ENCODE results near the gene GCNT1.

GCNT1 gene

DNA sequence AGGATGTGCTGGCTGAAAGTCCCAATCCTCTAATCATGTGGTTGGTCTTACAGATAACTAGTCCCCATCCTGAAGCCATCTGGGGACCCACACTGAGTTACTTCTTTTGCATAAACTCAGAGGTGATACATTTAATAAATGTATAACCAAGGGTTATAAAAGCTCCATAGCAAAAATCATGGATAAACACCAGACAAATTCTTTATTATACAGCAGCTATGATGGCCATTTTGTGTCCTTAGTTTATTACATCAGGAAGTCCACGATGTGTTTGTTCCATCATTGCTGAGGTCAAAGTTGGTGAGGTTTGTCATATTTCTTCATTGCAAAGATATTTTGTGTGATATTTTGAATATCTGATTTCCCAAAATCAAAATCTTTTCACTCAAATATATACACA is 80.2 kb downstream of the GCNT1 start:
- no peak for DNase-seq (ENCODE audit: low read depth)

GRCh38 chr9:76542360-76542759 is 83.4 kb downstream of the GCNT1 start:
- DNase-seq (ENCODE audit: low read depth): no peak

DNA sequence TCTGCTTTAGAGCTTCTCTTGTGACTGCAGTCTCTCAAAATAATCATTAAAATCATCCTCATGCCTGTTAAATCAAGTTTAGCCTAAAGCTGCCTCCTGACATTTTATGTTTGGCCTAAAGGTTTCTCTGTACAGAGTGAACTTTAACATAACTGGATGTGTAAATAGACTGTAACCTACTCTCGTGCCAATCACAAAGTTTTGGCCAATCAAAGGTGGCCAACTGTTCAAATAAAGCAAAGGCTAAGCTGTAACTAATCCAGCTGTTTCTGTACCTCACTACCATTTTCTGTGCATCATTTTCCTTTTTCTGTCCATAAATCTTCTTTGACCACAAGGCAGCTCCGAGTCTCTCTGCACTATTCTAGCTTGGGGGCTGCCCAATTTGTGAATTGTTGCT is 86.2 kb downstream of the GCNT1 start:
- DNase-seq (ENCODE audit: low read depth): no peak

DNA sequence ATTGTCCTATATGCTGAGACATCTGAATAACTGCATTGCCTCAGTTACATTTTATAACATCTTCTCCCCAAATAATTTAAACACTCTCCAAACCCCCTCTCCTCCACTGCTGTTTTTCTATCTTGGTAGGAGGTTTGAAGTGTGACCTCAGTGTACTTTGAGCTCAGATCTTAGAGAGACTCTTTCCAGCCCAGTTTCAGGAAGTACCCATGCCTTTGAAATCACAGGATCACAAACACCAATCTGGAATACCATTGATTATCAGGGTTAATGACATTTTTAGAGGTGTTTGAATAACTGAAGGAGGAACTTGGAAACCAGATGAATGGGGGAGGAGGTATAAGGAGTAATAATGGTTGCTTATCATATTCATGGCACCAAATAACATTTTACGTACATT is 93.2 kb downstream of the GCNT1 start:
- no peak for DNase-seq (ENCODE audit: low read depth)

DNA sequence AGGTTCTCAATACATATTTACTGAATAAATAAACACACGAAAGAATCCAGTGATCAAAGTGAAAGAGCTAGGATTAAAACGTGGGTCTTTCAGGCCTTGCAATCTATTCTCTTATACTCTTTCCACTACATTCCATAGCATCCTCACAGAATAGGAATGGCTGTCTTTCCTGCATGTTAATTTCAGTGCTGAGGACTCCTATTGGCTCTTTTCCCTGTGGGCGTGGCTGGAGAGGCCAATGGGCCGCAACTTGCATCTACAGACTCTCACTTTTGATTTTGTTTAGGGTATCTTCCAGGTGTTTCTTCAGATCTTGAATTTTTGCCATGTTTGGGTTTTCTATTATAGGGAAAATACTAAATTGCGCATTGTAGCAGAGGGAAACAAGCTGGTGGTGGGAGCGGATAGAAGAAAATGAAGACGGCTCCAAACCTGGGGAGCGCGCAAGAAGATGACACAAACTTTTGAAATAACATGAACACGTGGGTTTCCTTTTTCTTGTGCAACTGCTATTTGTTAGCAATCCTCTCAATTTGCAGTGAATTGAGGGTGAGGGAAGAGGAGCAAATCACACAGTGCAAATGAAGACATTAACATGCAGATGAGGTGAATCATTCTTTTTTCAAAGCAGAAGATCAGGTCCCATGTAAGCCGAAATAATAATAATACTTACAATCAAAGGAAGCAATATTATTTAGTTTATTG is 93.9 kb downstream of the GCNT1 start:
- no peak for DNase-seq (ENCODE audit: low read depth)

DNA sequence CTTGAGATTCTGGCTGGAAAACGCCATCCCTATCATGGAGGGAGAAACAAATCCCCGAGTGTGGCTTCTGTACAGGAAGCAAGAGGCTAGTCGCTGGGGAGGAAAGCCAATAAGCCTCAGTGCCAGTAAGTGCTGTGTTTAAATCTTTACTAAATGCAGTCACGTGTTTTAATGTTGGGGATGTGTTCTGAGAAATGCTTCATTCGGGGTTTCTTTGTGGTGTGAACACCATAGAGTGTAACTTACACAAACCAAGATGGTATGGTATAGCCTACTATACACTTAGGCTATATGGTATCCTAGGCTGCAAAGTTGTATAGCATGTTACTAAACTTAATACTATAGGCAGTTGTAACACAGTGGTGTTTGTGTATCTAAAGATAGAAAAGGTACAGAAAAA is 94.7 kb downstream of the GCNT1 start:
- no peak for DNase-seq (ENCODE audit: low read depth)

Data from stimulated activated CD8-positive, alpha-beta memory T cell treated with anti-CD3 and anti-CD28 coated beads, Interleukin-12 subunit alpha, Interleukin-12 subunit beta, amount 100 ng/mL, for 4 hours (primary cell).